ENCODE data around the gene RASGEF1C.

The RASGEF1C gene

DNA sequence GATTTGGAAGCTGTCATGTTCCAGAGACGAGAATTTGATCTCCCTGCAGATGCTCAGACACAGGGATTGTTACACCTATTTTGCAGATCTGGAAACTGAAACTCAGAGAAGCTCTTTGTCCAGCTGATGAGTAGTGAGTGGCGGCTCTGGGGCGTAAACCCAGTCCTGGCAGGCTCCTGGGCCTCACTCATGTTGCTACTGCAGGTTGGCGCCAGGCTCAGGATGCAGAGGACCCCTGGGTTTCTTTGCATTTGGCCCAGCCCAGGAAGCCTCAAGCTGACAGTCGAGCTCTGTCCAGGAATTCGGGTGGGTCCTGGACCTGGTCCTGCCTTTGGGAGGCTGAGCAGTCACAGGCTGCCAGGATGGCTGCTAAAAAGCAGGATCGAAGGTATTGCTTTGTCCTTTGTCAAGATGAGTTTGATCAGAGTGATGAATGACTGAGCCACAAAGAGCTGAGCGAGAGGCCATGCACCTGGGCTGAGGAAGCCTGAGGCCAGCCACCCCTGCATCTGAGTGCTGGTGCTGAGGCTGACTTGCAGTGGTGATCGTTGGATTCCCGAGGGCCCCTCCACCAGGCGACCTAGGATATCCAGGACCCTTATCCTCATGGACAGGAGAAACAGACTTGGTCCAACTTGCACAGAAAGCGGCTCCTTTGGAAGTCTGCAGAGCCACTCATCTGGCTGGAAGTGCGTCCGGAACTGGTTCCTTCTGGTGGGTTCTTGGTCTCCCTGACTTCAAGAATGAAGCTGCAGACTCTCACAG, 129.1 kb downstream of the RASGEF1C start:
- DNase-seq: no peak

DNA sequence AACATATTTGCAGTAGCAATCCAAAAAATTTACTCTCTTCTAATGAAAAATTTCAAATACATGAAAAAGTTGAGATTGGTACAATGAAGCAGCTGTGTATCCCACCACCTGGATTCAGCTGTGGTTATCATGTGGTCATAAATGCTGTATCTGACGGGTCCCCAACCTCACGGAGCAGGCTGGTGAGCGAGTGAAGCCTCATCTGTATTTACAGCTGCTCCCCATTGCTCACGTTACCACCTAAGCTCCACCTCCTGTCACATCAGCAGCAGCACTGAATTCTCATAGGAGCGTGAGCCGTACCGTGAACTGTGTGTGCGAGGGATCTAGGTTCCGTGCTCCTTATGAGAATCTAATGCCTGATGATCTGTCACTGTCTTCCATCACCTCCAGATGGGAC, 130.7 kb downstream of the RASGEF1C start:
- no peak for DNase-seq

DNA sequence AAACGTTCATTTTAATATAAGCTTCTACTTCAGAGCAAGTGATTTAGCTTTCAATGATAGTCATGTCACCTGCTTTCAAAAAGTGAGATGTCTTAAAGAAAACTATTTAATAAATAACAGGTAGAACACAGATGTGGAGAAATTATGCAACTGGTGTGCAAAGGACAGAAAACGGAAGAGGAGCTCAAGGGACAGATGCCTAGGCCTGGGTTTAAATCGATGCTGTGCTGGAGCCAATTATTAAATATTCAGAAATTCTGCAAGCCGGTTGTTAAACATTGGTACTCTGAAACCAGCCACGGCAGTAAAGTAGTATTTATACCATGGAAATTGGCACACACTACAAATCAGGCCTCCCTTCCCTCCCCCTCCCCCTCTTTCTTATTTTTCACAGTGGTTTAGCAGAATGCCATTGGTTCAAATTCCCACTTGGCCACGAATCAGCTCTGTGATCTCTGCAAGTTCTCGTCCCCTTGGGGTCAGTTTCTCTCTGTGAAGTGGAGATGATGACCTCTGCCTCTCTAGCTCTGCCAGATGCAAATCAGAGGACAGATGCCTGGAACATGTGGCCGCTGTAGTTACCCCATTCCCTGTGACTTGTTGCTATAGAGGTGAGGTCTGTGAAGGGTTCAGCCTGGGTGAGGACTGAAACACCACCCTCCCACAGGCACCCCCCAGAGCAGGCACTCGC, 131.3 kb downstream of the RASGEF1C start:
- DNase-seq: no peak

DNA sequence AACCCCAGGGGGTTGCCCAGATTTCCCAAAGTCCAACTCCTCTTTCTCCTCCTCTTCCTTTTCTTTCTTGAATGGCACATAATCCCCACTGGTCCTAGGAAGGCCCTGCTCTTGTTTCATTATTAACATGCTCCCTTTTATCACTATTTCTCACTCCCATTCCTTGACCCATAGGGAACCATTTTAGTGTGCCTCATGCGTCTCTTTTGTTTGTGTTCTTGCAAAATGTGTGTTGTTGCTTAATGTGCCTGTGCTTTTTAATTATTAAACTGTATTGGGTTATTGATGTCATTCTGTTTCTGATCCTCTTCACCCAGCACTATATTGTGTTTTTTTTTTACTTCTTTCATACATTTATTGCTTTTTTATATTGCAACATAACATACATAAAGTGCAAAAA, 133.3 kb downstream of the RASGEF1C start:
- DNase-seq: no peak

DNA sequence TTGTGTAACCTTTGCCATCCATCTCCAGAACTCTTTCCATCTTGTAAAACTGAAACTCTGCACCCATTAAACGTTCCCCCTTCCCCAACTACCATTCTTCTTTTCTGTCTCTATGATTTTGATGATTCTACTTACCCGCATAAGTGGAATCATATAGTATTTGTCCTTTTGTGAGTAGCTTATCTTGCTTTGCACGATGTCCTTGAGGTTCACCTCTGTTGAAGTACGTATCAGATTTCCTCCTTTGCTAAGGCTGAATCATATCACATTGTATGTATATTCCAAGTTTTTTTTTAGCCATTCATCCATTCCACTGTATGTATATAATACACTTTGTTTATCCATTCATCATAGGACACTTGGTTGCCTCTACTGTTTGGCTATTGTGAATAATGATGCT, 134.5 kb downstream of the RASGEF1C start:
- DNase-seq: no peak

DNA sequence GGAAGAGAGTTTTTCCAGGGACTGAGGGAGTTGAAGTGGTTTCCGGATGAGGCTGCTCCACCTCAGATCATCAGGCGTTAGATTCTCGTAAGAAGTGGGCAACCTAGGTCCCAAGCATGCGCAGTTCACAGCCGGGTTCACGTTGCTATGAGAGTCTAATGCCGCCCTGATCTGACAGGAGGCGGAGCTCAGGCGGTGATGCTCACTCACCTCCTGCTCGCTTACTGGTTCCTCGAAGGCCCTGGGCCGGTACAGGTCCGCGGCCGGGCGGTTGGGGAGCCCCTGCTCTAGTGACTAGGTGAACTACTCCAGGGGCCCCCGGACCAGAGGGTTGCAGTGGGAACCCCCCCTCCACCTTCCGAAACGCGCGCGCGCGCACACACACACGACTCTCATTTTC, 136.5 kb downstream of the RASGEF1C start:
- no peak for DNase-seq

DNA sequence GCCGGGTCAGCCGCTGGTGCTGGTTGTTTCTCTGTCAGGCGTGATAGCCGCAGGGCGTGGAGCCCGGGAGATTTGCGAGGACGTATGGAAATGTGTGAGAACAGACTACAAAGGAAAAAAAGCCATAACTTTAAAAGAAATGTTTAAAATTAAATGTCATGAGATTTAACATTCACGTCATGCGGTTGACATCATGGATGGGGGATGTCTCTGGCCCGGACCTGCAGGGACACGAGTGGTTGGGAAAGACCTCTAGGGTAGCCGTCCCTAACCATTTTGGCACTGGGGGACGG, 136.8 kb downstream of the RASGEF1C start:
- no peak for DNase-seq

DNA sequence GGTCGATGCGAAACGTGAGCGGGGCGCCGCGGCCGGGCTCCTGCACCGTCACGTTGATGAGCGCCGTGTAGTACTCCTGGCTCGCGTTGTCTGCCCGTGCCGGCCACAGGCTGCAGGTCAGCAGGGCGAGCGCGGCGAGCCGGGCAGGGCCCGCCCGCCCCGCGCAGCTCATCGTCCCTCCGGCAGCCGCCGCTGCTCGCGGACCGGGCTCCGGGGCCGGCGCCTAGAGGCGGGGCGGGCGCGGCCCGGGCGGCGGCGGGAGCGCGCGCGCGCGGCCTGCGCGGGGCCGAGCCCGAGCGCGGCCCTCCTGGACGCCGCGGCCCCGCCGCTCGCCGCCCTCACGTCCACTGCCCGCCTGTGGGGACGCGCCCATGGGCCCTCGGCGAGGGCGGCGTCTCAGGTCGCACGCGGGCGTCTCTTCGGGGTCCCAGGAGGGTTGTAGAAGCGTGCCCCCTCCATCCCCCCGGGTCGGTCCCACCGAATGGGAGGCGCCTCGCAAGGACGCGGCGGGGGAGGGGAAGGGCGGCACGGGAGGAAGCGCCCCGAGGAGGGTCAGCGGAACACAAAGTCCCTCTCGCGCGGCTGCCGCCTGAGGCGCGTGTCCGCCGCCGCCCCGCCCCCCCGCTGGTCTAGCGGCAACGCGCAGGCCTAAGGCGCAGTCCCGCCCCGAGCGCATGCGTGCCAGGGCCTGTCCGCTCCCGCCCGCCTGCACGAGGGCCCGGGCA, 137.3 kb downstream of the RASGEF1C start, which contains the start of gene RNF130:
Gene RNF130 (minus strand): TSS at position 229 of the 725 bp plus-strand sequence. CDS start 57 bp downstream, at position 172.
- DNase-seq: peak; percentile 85

DNA sequence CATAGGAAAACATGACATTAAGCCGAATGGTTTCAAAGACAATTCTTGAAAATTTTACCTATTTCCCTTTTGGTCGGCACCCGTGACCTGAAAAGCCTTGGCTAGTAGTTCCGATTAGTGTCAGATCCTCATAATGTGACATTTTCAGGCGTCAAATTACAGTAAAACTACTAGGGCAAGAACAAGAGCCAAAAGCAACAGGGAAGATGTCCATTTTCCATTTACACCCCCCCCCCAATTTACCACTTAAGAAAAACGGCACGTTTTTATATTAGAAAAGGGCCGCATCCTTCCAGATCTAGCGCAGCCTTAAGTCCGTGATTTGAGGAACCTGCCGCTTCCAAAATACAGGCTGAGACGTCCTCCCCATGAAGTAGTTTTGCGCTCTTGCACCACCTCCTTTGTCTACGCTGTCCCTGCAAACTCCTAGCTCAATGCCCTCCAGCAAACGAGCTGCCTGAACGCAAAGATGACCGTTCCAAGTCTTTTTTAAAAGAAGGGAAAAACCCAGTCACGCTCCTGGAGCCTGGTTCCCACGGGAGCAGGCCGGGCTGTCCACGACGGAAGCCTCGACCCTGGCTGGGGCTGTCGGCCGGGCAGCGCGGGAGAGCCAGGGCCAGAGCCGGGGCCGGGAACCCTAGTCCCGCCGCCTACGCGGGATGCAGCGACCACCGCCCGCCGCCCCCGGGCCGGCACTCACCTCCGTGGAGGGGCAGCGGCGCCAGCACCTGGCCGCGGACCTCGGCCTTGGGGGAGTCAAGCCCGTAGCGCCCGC, 138.1 kb downstream of the RASGEF1C start:
- no peak for DNase-seq

DNA sequence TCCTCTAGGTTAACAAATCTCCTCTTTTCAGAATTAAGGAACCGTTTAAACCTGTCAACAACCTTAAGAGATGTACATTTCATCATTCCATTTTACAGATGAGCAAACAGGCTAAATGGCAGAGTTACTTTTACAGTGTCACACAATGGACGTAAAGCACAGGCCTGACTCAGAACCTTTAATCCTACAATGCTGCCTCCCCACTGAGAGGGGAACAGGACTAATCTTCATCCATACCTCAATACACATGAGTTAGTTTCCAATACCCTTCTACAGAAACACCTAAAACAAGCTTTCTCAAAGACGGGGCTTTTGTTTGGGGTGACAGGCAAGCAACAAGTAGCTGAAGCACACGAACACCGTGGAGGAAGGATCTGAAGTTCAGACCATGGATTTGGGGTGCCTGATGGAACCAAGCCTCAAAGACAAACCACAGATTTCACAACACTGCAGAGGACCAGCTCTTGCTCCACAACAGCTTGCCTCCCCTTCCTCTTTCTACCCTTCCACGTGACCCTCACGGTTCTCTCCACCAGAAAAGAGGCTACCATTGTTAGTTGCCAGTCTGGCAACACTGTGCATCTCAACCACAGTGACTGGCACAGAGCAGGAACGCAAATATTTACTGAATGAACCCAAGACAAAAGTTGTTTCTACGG, 139.3 kb downstream of the RASGEF1C start:
- no peak for DNase-seq

DNA sequence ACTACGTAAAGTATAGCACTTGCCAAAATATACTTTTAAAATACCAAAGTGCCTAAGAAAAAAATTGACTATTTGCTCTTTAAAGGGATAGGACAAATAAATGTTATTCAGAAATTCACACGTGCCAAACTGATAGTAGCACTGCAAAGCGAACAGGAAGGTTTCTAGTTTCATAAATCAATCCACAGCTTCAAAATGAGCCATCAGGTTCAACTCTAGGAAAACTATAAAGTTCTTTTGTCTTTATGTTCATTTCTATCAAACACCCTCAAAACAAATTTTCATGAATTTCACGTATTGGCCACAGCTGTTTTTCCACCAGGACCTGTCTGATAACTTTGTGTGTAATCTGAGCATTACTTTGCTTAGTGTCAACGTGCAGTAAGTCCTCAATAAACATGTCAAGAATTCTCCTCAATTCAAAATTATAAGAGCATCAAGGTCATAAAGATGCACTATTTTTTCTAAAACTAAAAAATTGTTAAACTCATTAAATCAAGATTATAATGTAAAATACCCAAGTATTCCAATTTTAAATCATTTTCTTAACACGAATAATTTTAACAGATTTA, 140.4 kb downstream of the RASGEF1C start:
- DNase-seq: no peak

DNA sequence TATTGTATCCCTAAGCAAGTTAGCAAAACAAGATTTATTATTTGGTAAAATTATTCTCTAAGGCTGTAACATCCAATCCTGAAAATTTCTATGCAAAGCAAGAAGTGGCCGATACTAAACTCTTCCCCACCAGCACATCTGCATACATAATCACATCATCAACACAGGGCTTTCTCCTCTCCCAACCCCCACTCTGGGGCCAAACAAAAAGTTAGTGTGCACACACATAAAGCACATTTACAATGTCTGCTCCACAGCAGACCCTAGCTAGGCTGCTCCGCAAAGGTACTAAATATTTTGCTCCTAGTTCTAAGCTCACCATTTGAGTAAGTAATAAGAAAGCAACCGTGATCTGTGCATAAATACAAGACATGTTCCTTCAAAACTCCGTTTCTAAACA, 141.0 kb downstream of the RASGEF1C start:
- DNase-seq: peak; percentile 33

DNA sequence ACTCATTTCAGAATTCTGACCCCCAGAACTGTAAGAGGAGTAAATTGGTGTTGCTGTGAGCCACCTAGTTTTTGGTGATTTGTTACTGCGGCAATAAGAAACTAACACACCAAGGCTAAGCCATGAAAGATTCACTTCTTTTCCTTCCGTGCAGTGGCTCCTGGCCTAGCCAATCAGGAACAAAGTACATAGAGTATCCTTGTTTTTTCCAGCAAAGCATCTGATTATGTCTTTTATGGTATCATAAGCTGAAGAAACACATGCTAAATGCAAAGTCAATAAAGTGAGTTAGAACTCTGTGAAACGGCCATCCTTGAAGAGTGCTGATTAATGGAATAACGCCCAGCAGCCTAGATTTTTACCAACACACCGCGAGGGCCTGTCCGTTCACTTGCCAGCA, 148.8 kb downstream of the RASGEF1C start:
- no peak for DNase-seq

DNA sequence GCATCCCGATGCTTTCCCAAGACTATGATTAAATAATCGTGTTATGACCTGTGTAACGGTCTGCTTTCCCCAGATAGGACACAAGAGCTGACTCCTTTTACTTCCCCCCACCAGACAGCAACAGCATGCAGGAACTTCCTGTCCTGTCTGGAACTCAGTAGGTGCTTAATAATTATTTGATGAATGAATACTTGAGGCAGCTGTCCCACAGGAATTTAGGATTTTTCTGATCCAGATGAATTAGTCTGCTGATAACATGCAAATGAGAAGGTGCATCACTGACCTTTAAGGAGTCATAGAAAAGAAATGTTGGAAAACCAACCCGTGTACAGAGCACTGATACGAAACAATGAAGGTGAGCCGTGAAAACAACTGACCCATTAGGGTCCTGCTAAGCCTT, 149.7 kb downstream of the RASGEF1C start:
- DNase-seq: no peak

DNA sequence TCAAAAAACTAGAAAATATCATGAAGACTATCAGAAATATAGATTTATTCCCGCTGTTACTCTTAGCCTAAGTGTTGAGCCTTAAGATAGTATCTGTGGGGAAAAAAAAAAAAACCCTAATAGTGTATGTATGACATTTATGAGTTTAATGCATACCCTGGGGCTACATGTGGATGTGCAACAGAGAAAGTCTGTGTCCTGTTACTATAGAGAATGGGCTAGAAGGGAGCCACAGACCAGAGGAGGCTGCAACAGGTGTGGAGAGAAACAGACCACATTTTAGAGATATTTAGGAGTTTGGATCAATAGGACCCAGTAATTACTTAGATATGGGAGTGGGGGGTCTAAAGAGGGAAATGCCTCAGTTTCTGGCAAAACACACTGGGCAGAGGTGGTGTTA, 152.9 kb downstream of the RASGEF1C start:
- no peak for DNase-seq

DNA sequence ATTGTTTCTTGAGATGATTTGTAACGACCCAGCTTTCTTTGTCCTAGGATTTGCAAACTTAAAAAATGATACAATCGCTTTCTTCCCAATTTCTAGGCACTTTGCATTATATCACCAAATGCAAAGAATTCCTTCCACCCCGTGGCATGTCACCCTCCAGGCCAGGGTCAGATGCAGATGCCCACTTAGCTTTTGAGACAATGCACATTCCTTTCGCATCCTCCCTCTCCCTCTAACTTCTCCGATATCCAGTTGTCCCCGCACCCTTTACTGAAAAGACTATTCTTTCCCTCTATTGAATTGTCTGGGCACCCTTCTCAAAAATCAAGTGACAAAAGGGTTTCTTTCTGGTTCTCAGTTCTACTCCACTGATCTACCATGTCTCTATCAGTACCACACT, 154.8 kb downstream of the RASGEF1C start:
- DNase-seq: no peak

DNA sequence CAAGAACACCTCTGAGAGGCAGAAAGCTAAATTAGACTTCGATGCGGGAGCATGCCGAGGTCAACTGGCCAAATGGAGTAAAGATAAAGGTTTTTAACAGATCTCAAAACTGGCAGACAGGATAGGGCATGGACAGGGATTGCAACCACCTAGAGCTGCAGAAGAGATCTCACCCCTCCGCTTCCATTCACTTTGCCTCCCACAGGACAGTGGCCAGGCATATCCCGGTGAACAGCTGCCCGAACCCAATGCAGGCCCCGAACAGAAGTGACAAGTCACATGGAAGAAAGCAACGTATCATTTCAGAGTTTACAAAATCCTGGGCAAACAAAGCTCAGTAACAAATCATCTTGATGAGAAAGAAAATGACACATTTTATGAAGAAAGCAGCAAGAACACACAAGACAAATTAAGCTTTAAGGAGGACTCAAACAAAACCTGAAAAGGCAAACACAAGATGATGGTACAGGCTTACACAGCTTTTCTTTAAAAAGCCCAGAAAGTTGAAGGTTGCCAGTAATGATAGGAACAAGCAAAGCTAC, 155.9 kb downstream of the RASGEF1C start:
- DNase-seq: no peak

DNA sequence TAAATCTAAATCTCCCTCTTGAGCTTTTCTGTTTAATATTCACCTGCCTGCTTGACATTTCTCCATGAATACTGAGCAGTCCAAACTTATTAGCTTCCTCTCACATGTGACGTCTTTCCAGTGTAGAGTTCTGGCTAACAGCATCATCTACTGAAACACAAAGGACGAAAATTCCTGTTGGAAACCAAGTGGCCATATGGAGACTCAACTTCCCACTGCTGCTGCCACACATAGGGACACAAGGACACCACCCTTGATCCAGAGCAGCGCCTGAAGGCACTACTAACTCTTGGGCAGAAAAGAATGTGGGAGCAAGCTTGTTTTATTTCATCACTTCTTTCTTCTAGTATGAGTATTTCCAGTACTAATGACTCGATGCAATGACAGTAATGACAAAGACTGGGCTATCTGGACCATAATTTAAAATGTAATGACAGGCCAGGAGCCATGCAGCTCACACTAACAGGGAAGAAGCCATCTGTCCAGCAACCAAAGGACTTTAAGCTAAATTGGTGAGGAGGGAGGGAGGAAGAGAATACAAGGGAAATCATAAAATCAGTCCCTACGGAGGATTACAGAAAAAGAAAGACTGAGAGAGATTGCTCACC, 156.7 kb downstream of the RASGEF1C start:
- DNase-seq: no peak
